Liver (tissue), 9 donors: Measurements from ENCODE around the gene KCNRG. TPM values are rescaled to one million over a fixed set of nuclear protein-coding genes. Genes with fewer than 3 reads are reported as not detected.

Source experiments
- DNase-seq: peaks from one replicate; pipeline ENCODE4 v3.0.0-alpha.2; 2017; ENCODE audit warnings: low spot score
- H3K27ac ChIP-seq, 2 donors: one replicate each; pipeline ENCODE4 v1.7.0; 2013; ENCODE audit warnings: inconsistent platforms in 2 of 2, low read length in 2 of 2, control low read depth in 1 of 2, low read depth in 1 of 2, mild to moderate bottlenecking in 1 of 2
- H3K27me3 ChIP-seq, 4 donors: one replicate each; pipeline versions ENCODE4 v1.6.1 to v1.7.0; 2013; ENCODE audit warnings: low read length in 3 of 4, inconsistent platforms in 1 of 4, mild to moderate bottlenecking in 1 of 4, moderate library complexity in 1 of 4; ENCODE audit not compliant: control insufficient read depth in 4 of 4, insufficient read depth in 4 of 4
- H3K36me3 ChIP-seq, 4 donors: one replicate each; pipeline versions ENCODE4 v1.6.1 to v1.7.0; 2013; ENCODE audit warnings: low read length in 3 of 4, mild to moderate bottlenecking in 3 of 4, low read depth in 1 of 4, moderate library complexity in 1 of 4; ENCODE audit not compliant: control insufficient read depth in 4 of 4, insufficient read depth in 3 of 4
- H3K4me1 ChIP-seq, 4 donors: one replicate each; pipeline versions ENCODE4 v1.6.1 to v1.7.0; 2013; ENCODE audit warnings: low read length in 3 of 4, mild to moderate bottlenecking in 3 of 4, moderate library complexity in 1 of 4; ENCODE audit not compliant: control insufficient read depth in 4 of 4, insufficient read depth in 4 of 4
- H3K4me3 ChIP-seq, 3 donors: one replicate each; pipeline versions ENCODE4 v1.6.1 to v1.7.0; 2013; ENCODE audit warnings: low read length in 3 of 3, control low read depth in 1 of 3, low read depth in 1 of 3, mild to moderate bottlenecking in 1 of 3
- H3K9ac ChIP-seq, 2 donors: one replicate each; pipeline ENCODE4 v1.7.0; 2013; ENCODE audit warnings: low read length in 2 of 2, mild to moderate bottlenecking in 2 of 2, moderate library complexity in 2 of 2, control low read depth in 1 of 2, low read depth in 1 of 2
- H3K9me3 ChIP-seq, 4 donors: one replicate each; pipeline versions ENCODE4 v1.6.1 to v1.7.0; 2013; ENCODE audit warnings: low read length in 3 of 4; ENCODE audit not compliant: control insufficient read depth in 4 of 4
- EGR1 ChIP-seq, 2 donors: IDR thresholded peaks; 2 replicates each; pipeline ENCODE4 v1.6.1; 2016 to 2018; ENCODE audit warnings: antibody characterized with exemption in 2 of 2, low read depth in 2 of 2
- GABPA ChIP-seq, 2 donors: IDR thresholded peaks in 1 of 2; conservative IDR thresholded peaks in 1 of 2; 2 replicates each; pipeline ENCODE4 v1.6.1; 2016; ENCODE audit warnings: antibody characterized with exemption in 2 of 2, mild to moderate bottlenecking in 1 of 2, moderate library complexity in 1 of 2
- HNF4G ChIP-seq: IDR thresholded peaks from 2 replicates; pipeline ENCODE4 v1.6.1; 2016; ENCODE audit warnings: antibody characterized with exemption
- JUND ChIP-seq, 2 donors: IDR thresholded peaks; 2 replicates each; pipeline ENCODE4 v1.6.1; 2016; ENCODE audit warnings: antibody characterized with exemption in 2 of 2
- RAD21 ChIP-seq, 2 donors: IDR thresholded peaks; 2 replicates each; pipeline ENCODE4 v1.6.1; 2016; ENCODE audit warnings: antibody characterized with exemption in 2 of 2, mild to moderate bottlenecking in 2 of 2
- RXRA ChIP-seq, 2 donors: IDR thresholded peaks; 2 replicates each; pipeline ENCODE4 v1.6.1; 2017 to 2018; ENCODE audit warnings: antibody characterized with exemption in 2 of 2, mild to moderate bottlenecking in 1 of 2
- SP1 ChIP-seq: IDR thresholded peaks from 2 replicates; pipeline ENCODE4 v1.6.1; 2018; ENCODE audit warnings: antibody characterized with exemption, mild to moderate bottlenecking
- TAF1 ChIP-seq: conservative IDR thresholded peaks from 2 replicates; pipeline ENCODE4 v1.6.1; 2016; ENCODE audit warnings: antibody characterized with exemption, mild to moderate bottlenecking
- YY1 ChIP-seq: IDR thresholded peaks from 2 replicates; pipeline ENCODE4 v1.6.1; 2016; ENCODE audit warnings: antibody characterized with exemption, mild to moderate bottlenecking
- WGBS: extraction: QIAGEN DNeasy Blood & Tissue Kit; methylation state at CpG from one replicate; pipeline ENCODE4 v1.1.7; 2013; 5-methylcytosine and 5-hydroxymethylcytosine counted together
- polyA plus RNA-seq, 2 donors: library from polyadenylated mRNA; stranded (reverse) in 1 of 2; unstranded in 1 of 2; fragments of 200-250 nt in 1 of 2; fragments of >200 nt in 1 of 2; fragmentation: Nextera tagmentation in 1 of 2; extraction: Ambion mirVana in 1 of 2; gene quantifications; one replicate each; pipeline versions ENCODE4 v1.2.1 to v1.2.3, GENCODE V29; 2013 to 2015
- total RNA-seq, 2 donors: library from RNA; depleted of rRNA; stranded (reverse); fragments of >200 nt; gene quantifications; one replicate each; pipeline ENCODE4 v1.2.3, GENCODE V29; 2014
- TF ChIP-seq, protein P1 (sequence below): fragments of 150-350 bp; IDR thresholded peaks from 2 replicates; pipeline ENCODE4 v1.5.1; 2017; ENCODE audit warnings: improper control_type of control experiment, low read depth, low read length; ENCODE audit not compliant: missing input control
- TF ChIP-seq, protein P2 (sequence below): IDR thresholded peaks from 2 replicates; pipeline ENCODE4 v1.6.1; 2016; ENCODE audit warnings: antibody characterized with exemption, mild to moderate bottlenecking
- donor health status: healthy.
- donor health status: healthy.
- donor health status: healthy.
- donor health status: healthy.
- donor health status: healthy.

KCNRG gene
- total and polyA plus RNA-seq, 4 donors, result 0.18 to 2.1 (median 1.2) TPM

DNA sequence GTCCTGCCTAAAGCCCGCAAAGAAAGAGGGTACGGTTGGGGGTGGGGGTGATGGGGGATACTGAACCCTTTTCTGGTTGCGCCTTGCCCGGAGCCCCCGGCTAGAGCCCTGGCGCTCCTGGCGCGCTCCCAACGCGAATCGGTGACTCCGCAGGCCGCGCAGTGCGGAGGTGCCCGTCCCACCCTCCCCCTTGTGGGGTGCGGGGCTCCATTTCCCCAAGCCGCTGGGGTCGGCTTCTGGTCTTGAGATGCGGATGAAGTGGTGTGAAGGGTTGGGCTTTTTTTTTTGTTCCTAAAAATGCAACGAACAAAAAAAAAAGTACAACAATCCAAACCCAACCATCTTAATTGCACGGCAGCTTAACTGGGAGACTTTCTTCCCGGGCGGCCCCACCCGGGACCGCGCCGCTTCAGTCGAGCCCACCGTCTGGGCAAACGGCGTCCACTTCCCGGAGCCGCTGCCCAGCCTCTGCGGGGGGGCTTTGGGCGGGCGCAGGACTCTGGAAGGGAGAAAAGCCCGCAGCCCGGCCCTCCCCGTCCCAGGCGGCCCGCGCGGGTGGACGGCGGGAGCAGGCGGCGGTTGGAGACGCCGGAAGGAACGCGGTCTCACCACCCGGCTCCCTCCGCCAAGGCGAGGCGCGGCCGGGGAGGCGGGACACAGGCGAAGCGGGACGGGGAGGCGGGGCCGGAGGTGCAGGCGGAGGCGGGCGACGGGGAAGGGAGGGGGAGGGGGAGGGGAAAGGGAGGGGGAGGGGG is 18.9 kb upstream of the KCNRG start:
- Histone ChIP-seq H3K27me3 (no peaks in the 10 kb centered on the region), H3K9ac (peak overlapping the region; percentile 71 to 84), H3K36me3 (peaks cover 0 to 3% (median 3%) of the 10 kb centered on the region in 4 donors), H3K9me3 (no peaks in the 10 kb centered on the region), H3K4me1 (peaks cover 7 to 22% (median 16%) of the 10 kb centered on the region in 4 donors), H3K27ac (peak overlapping the region; percentile 89 to 91), H3K4me3 (peak overlapping the region; percentile 54 to 89 (median 76))
- WGBS, result 3% methylated on average over 66 of the region's 68 CpGs
- peak; percentile 88 for DNase-seq
- TF ChIP-seq JUND (IDR thresholded peaks at IDR 0.05), result no peak
- TF ChIP-seq GABPA (IDR thresholded peaks at IDR 0.05 in 1 of 2, conservative IDR thresholded peaks at IDR 0.05 in 1 of 2), result peak in 1 of 2 donors; percentile 26

DNA sequence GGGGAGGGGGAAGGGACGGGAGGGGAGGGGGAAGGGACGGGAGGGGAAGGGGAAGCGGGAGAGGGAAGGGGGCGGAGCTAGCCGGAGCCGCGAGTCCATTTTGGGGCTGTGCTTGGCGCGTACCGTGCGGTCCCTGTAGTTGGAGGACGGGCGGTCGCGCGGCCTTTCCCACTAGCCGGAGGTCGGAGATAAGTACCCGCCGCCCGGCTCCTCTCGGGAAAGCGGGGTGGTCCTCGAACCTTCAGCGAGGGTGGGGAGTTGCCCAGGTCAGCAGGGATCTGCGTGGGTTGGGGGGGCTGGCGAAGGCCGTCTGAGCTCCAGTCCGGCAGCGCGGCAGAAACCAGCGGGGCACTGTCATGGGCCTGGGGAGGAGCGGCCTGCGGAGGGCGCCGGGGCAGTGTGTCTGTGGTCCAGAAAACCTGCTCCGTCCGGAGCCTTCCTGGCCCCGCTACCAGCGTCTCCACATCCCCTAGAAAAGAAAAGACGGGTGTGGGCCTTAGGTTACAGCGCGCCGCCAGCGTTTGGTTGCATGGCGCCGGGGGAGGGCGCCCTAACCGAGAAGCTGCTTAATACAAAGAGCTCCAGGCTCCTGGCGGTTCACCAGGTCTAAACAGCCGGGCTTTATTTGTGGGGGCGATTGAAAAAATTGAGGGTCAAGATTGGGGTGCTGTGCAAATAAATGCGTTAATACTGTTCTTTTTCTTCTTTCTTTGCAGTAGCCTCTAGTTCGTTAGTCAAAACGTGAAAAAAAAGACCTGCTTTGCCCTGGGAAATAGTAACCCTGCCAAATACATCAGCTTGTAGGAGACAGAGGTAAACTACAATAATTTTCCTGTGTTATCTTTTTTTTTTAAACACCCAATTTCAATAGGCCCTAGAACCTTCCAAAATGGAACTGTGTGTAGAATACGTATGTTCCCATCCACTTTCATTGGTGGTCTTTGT is 18.0 kb upstream of the KCNRG start, which contains the start of gene TRIM13:
Gene TRIM13 (plus strand): TSS at position 92 of the 945 bp plus-strand sequence. CDS start 14,899 bp downstream, outside the sequence.
- Histone ChIP-seq H3K4me1 (peaks cover 7 to 22% (median 16%) of the 10 kb centered on the region in 4 donors), H3K27ac (peak within 1 kb of the TSS; percentile 94 to 100), H3K4me3 (peak within 1 kb of the TSS; percentile 54 to 89 (median 76)), H3K9ac (peak within 1 kb of the TSS; percentile 83 to 87), H3K36me3 (peaks cover 0 to 3% (median 3%) of the 10 kb centered on the region in 4 donors), H3K27me3 (no peaks in the 10 kb centered on the region), H3K9me3 (no peaks in the 10 kb centered on the region)
- peak; percentile 87 for DNase-seq
- TF ChIP-seq HNF4G, result peak; percentile 21
- peak; percentile 89 for TF ChIP-seq YY1
- TF ChIP-seq EGR1 (IDR thresholded peaks at IDR 0.05; ENCODE audit: low read depth in 2 of 2), result no peak
- peak; percentile 70 to 74 for TF ChIP-seq RAD21 (IDR thresholded peaks at IDR 0.05)
- TF ChIP-seq, protein P1, sequence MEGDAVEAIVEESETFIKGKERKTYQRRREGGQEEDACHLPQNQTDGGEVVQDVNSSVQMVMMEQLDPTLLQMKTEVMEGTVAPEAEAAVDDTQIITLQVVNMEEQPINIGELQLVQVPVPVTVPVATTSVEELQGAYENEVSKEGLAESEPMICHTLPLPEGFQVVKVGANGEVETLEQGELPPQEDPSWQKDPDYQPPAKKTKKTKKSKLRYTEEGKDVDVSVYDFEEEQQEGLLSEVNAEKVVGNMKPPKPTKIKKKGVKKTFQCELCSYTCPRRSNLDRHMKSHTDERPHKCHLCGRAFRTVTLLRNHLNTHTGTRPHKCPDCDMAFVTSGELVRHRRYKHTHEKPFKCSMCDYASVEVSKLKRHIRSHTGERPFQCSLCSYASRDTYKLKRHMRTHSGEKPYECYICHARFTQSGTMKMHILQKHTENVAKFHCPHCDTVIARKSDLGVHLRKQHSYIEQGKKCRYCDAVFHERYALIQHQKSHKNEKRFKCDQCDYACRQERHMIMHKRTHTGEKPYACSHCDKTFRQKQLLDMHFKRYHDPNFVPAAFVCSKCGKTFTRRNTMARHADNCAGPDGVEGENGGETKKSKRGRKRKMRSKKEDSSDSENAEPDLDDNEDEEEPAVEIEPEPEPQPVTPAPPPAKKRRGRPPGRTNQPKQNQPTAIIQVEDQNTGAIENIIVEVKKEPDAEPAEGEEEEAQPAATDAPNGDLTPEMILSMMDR, result peak; percentile 52
- TF ChIP-seq TAF1, result peak; percentile 73
- TF ChIP-seq RXRA (IDR thresholded peaks at IDR 0.05), result peak; percentile 11 to 19
- no peak for TF ChIP-seq SP1
- TF ChIP-seq, protein P2, sequence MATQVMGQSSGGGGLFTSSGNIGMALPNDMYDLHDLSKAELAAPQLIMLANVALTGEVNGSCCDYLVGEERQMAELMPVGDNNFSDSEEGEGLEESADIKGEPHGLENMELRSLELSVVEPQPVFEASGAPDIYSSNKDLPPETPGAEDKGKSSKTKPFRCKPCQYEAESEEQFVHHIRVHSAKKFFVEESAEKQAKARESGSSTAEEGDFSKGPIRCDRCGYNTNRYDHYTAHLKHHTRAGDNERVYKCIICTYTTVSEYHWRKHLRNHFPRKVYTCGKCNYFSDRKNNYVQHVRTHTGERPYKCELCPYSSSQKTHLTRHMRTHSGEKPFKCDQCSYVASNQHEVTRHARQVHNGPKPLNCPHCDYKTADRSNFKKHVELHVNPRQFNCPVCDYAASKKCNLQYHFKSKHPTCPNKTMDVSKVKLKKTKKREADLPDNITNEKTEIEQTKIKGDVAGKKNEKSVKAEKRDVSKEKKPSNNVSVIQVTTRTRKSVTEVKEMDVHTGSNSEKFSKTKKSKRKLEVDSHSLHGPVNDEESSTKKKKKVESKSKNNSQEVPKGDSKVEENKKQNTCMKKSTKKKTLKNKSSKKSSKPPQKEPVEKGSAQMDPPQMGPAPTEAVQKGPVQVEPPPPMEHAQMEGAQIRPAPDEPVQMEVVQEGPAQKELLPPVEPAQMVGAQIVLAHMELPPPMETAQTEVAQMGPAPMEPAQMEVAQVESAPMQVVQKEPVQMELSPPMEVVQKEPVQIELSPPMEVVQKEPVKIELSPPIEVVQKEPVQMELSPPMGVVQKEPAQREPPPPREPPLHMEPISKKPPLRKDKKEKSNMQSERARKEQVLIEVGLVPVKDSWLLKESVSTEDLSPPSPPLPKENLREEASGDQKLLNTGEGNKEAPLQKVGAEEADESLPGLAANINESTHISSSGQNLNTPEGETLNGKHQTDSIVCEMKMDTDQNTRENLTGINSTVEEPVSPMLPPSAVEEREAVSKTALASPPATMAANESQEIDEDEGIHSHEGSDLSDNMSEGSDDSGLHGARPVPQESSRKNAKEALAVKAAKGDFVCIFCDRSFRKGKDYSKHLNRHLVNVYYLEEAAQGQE, result peak; percentile 28
- no peak for TF ChIP-seq JUND (IDR thresholded peaks at IDR 0.05)
- WGBS, result under 1% methylated on average over 55 of the region's 56 CpGs
